SK-N-SH treated with all-trans-retinoic acid at 6 μM for 48 hours (cell line): ENCODE measurements around the gene BHMT.

Experiments used
- ATAC-seq: fragments of 200-7000 bp; cut with Tn5 transposase; 3 replicates; pipeline ENCODE4 v1.9.1; 2020; ENCODE audit warnings: mild to moderate bottlenecking, moderate library complexity
- ARNTL ChIP-seq: fragments of 450-650 bp; formaldehyde crosslinking; IDR thresholded peaks from 2 replicates; pipeline ENCODE4 v1.5.0; 2020; ENCODE audit warnings: low read depth, mild to moderate bottlenecking, moderate library complexity, borderline replicate concordance
- CSDC2 ChIP-seq: fragments of 250-450 bp; sonication (Bioruptor Pico); IDR thresholded peaks from 2 replicates; pipeline ENCODE4 v1.5.0; 2020; ENCODE audit warnings: mild to moderate bottlenecking, moderate library complexity
- GLIS3 ChIP-seq: fragments of 250-450 bp; sonication (Bioruptor Pico); IDR thresholded peaks from 2 replicates; pipeline ENCODE4 v1.5.0; 2020; ENCODE audit warnings: mild to moderate bottlenecking, moderate library complexity
- OSR1 ChIP-seq: fragments of 250-450 bp; sonication (Bioruptor Pico); IDR thresholded peaks from 2 replicates; pipeline ENCODE4 v1.8.0; 2022; ENCODE audit warnings: moderate library complexity, mild to moderate bottlenecking, inconsistent platforms
- POU6F1 ChIP-seq: fragments of 250-450 bp; sonication (Bioruptor Pico); IDR thresholded peaks from 2 replicates; pipeline ENCODE4 v1.8.0; 2021; ENCODE audit warnings: low read depth, mild to moderate bottlenecking, moderate library complexity, borderline replicate concordance
- PPARA ChIP-seq: fragments of 250-450 bp; sonication (Bioruptor Pico); IDR thresholded peaks from 2 replicates; pipeline ENCODE4 v1.5.0; 2020; ENCODE audit warnings: mild to moderate bottlenecking, borderline replicate concordance
- RARB ChIP-seq: fragments of 250-450 bp; sonication (Bioruptor Pico); IDR thresholded peaks from 2 replicates; pipeline ENCODE4 v1.8.0; 2021; ENCODE audit warnings: mild to moderate bottlenecking, moderate library complexity
- TCF4 ChIP-seq: fragments of 250-450 bp; sonication (Bioruptor Pico); IDR thresholded peaks from 2 replicates; pipeline ENCODE4 v1.8.0; 2021; ENCODE audit warnings: mild to moderate bottlenecking, moderate library complexity, borderline replicate concordance
- ZFP3 ChIP-seq: fragments of 250-450 bp; sonication (Bioruptor Pico); IDR thresholded peaks from 2 replicates; pipeline ENCODE4 v1.5.0; 2020; ENCODE audit warnings: mild to moderate bottlenecking, moderate library complexity
- ZNF70 ChIP-seq: fragments of 450-650 bp; formaldehyde crosslinking; IDR thresholded peaks from 2 replicates; pipeline ENCODE4 v1.5.0; 2020; ENCODE audit warnings: mild to moderate bottlenecking, moderate library complexity
- ZNF8 ChIP-seq: fragments of 450-650 bp; formaldehyde crosslinking; IDR thresholded peaks from 2 replicates; pipeline ENCODE4 v1.5.0; 2020; ENCODE audit warnings: mild to moderate bottlenecking, moderate library complexity

BHMT gene

GRCh38 chr5:79181419-79182022 is 69.9 kb downstream of the BHMT start:
- no peak for TF ChIP-seq PPARA (CRISPR knock-in tag)
- TF ChIP-seq ZNF70 (CRISPR knock-in tag) = no peak
- no peak for TF ChIP-seq RARB
- no peak for TF ChIP-seq TCF4 (CRISPR knock-in tag)
- TF ChIP-seq ZFP3 = no peak
- no peak for TF ChIP-seq GLIS3
- no peak for TF ChIP-seq OSR1 (CRISPR knock-in tag)
- TF ChIP-seq ARNTL (CRISPR knock-in tag) = no peak
- no peak for TF ChIP-seq CSDC2 (CRISPR knock-in tag)
- TF ChIP-seq ZNF8 (CRISPR knock-in tag) = no peak
- no peak for TF ChIP-seq POU6F1
- no peak for ATAC-seq
